Hepatocyte (in vitro differentiated cells): Measurements from ENCODE around the gene TAGLN.

Experiments
- CTCF ChIP-seq: fragments of 200-600 bp; sonication (generic); IDR thresholded peaks from 2 replicates; pipeline ENCODE4 v1.5.1; 2016; ENCODE audit warnings: antibody characterized with exemption, mild to moderate bottlenecking; ENCODE audit not compliant: poor library complexity
- EZH2 ChIP-seq: fragments of 200-600 bp; sonication (generic); IDR thresholded peaks from 2 replicates; pipeline ENCODE4 v1.6.1; 2016; ENCODE audit warnings: antibody characterized with exemption, mild to moderate bottlenecking, borderline replicate concordance
- EZH2phosphoT487 ChIP-seq: fragments of 200-600 bp; sonication (generic); IDR thresholded peaks from one replicate; pipeline ENCODE4 v1.6.1; 2018; ENCODE audit warnings: antibody characterized with exemption, mild to moderate bottlenecking, low read depth, moderate library complexity; ENCODE audit not compliant: unreplicated experiment, severe bottlenecking

GRCh38 chr11:117214404-117215110, 15.4 kb downstream of the TAGLN start:
- TF ChIP-seq CTCF: no peak
- TF ChIP-seq EZH2: no peak
- no peak for TF ChIP-seq EZH2phosphoT487
